HepG2 (cell line): ENCODE data around the gene NPHP4. TPM values are rescaled to one million over a fixed set of nuclear protein-coding genes. Genes with fewer than 3 reads are reported as not detected.

Experiments used
- ATAC-seq: fragments of 200-7000 bp; cut with Tn5 transposase; 3 replicates; pipeline ENCODE4 v1.9.1; 2020; ENCODE audit warnings: mild to moderate bottlenecking, moderate library complexity
- BruUV-seq: library from RNA; stranded (reverse); fragments of 400-500 nt; replicated peaks from 2 replicates; lab custom pipeline; 2021; lab: Mats Ljungman, UMichigan
- CTCF ChIA-PET: fragments of 300-600 bp; formaldehyde crosslinking; extraction: SDS; loops from one replicate; lab custom pipeline; 2021; ENCODE audit warnings: low total read pairs, inconsistent platforms, low intra/inter-chr PET ratio; lab: Yijun Ruan, JAX
- POLR2A ChIA-PET: fragments of 350-600 bp; sonication (Branson Sonifier 250); formaldehyde crosslinking; loops from one replicate; lab custom pipeline; 2020; ENCODE audit warnings: antibody characterized with exemption, inconsistent platforms; lab: Yijun Ruan, JAX
- DNase-seq: peaks from one replicate; pipeline ENCODE4 v3.0.0-alpha.2; 2015; ENCODE audit warnings: low spot score
- FAIRE-seq: peaks from 3 replicates; lab custom pipeline; 2011; peaks lifted over from hg19 to GRCh38; lab: Jason Lieb, UNC
- H2AFZ ChIP-seq: one replicate; pipeline ENCODE4 v1.6.1; 2011; ENCODE audit warnings: low read length, inconsistent platforms
- H3K27ac ChIP-seq: fragments of 300-600 bp; 3 replicates; pipeline ENCODE4 v1.8.0; 2011; ENCODE audit warnings: mixed run types, mild to moderate bottlenecking, mixed read lengths, low read length, inconsistent platforms; ENCODE audit not compliant: insufficient read depth; ENCODE audit errors: extremely low read length
- H3K27me3 ChIP-seq, 2 experiments: fragments of 200-600 bp in 1 of 2; 2 replicates in 1 of 2; 3 replicates in 1 of 2; pipeline versions ENCODE4 v1.6.0 to v1.8.0; 2011; ENCODE audit warnings: low read length in 2 of 2, mild to moderate bottlenecking in 2 of 2, moderate library complexity in 2 of 2, inconsistent platforms in 1 of 2; ENCODE audit not compliant: insufficient read depth in 2 of 2, control insufficient read depth in 1 of 2
- H3K36me3 ChIP-seq, 2 experiments: fragments of 200-600 bp in 1 of 2; replicated peaks in 1 of 2; 2 replicates in 1 of 2; 3 replicates in 1 of 2; pipeline versions ENCODE4 v1.5.1 to v1.8.0; 2011; ENCODE audit warnings: low read length in 2 of 2, inconsistent platforms in 1 of 2; ENCODE audit not compliant: insufficient read depth in 2 of 2, control insufficient read depth in 1 of 2
- H3K4me1 ChIP-seq: 2 replicates; pipeline ENCODE4 v1.5.1; 2012; ENCODE audit warnings: low read length, inconsistent platforms; ENCODE audit not compliant: insufficient read depth
- H3K4me2 ChIP-seq: 2 replicates; pipeline ENCODE4 v1.6.0; 2011; ENCODE audit warnings: low read depth, low read length, inconsistent platforms
- H3K4me3 ChIP-seq, 3 experiments: fragments of 200-600 bp in 1 of 3; sonication (generic), shearing (Covaris generic) in 1 of 3; replicated peaks in 1 of 3; 2 replicates each; pipeline ENCODE4 v1.5.1; 2011 to 2016; ENCODE audit warnings: low read length in 3 of 3, inconsistent platforms in 2 of 3, low read depth in 2 of 3, mild to moderate bottlenecking in 2 of 3, control low read depth in 1 of 3, mixed read lengths in 1 of 3; ENCODE audit not compliant: insufficient read depth in 1 of 3
- H3K79me2 ChIP-seq: one replicate; pipeline ENCODE4 v1.6.1; 2011; ENCODE audit warnings: low read length, inconsistent platforms; ENCODE audit not compliant: insufficient read depth
- H3K9ac ChIP-seq: 2 replicates; pipeline ENCODE4 v1.6.0; 2011; ENCODE audit warnings: mild to moderate bottlenecking, low read depth, low read length, inconsistent platforms; ENCODE audit not compliant: insufficient read depth
- H3K9me3 ChIP-seq: 2 replicates; pipeline ENCODE4 v1.5.1; 2012; ENCODE audit warnings: mild to moderate bottlenecking, low read length
- H4K20me1 ChIP-seq: 2 replicates; pipeline ENCODE4 v1.6.0; 2011; ENCODE audit warnings: inconsistent platforms, mild to moderate bottlenecking, low read length, moderate library complexity; ENCODE audit not compliant: insufficient read depth
- CBX2 ChIP-seq, 2 experiments: fragments of 200-600 bp in 1 of 2; sonication (generic); formaldehyde crosslinking in 1 of 2; IDR thresholded peaks; 2 replicates each; pipeline versions ENCODE4 v1.7.0 to v1.8.1; 2018 to 2022; ENCODE audit warnings: low read depth in 2 of 2, low read length in 1 of 2, mild to moderate bottlenecking in 1 of 2, missing genetic modification reagents in 1 of 2
- HNRNPH1 ChIP-seq: fragments of 200-400 bp; formaldehyde crosslinking; optimal IDR thresholded peaks from 2 replicates; pipeline ENCODE3; 2017; ENCODE audit warnings: mild to moderate bottlenecking, low read depth, low read length
- MTF2 ChIP-seq: sonication (generic); formaldehyde crosslinking; IDR thresholded peaks from 2 replicates; pipeline ENCODE4 v1.5.0; 2020; ENCODE audit warnings: missing genetic modification reagents, borderline replicate concordance
- NBN ChIP-seq: fragments of 450-650 bp; conservative IDR thresholded peaks from 2 replicates; pipeline ENCODE4 v1.6.1; 2017
- TAF15 ChIP-seq: fragments of 200-400 bp; formaldehyde crosslinking; IDR thresholded peaks from one replicate; pipeline ENCODE4 v1.6.1; 2018; ENCODE audit warnings: mild to moderate bottlenecking, low read depth, low read length; ENCODE audit not compliant: poor library complexity, severe bottlenecking
- TSC22D2 ChIP-seq: sonication (generic); formaldehyde crosslinking; IDR thresholded peaks from 2 replicates; pipeline ENCODE4 v1.5.1; 2020; ENCODE audit warnings: missing genetic modification reagents, mild to moderate bottlenecking, borderline replicate concordance
- ZBTB3 ChIP-seq: sonication (generic); formaldehyde crosslinking; IDR thresholded peaks from 2 replicates; pipeline ENCODE4 v1.4.0; 2020; ENCODE audit warnings: low read depth, mild to moderate bottlenecking, moderate library complexity, missing genetic modification reagents, borderline replicate concordance
- ZNF337 ChIP-seq: sonication (generic); formaldehyde crosslinking; IDR thresholded peaks from 2 replicates; pipeline ENCODE4 v1.5.1; 2020; ENCODE audit warnings: missing genetic modification reagents, low read depth, mild to moderate bottlenecking, borderline replicate concordance
- ZNF550 ChIP-seq: sonication (generic); formaldehyde crosslinking; IDR thresholded peaks from 2 replicates; pipeline ENCODE4 v1.4.0; 2020; ENCODE audit warnings: mild to moderate bottlenecking, missing genetic modification reagents, borderline replicate concordance
- ZNF790 ChIP-seq: sonication (generic); formaldehyde crosslinking; IDR thresholded peaks from 2 replicates; pipeline ENCODE4 v1.8.0; 2022; ENCODE audit warnings: missing genetic modification reagents, mild to moderate bottlenecking, borderline replicate concordance
- WGBS: methylation state at CpG from one replicate; pipeline ENCODE4 v1.1.6; 2017; ENCODE audit warnings: low lambda C conversion rate; 5-methylcytosine and 5-hydroxymethylcytosine counted together
- in situ Hi-C: cut with HindIII; loops from 2 replicates; pipeline ENCODE4 v1.10.0; 2017; ENCODE audit warnings: low pct_unique_long_range_greater_than_20kb; ENCODE audit not compliant: extremely low pct_ligation_motif_present
- intact Hi-C: fragments of 100-400 bp; cut with micrococcal nuclease; formaldehyde crosslinking; loops from one replicate; pipeline ENCODE4 v1.10.0; 2022; ENCODE audit not compliant: unreplicated experiment
- polyA plus RNA-seq, 8 experiments: library from polyadenylated mRNA; depleted of rRNA in 3 of 8; stranded (reverse) in 7 of 8; unstranded in 1 of 8; fragments of >200 nt; fragmentation: Illumina TruSeq in 4 of 8; extraction: Trizol in 4 of 8; gene quantifications; 2 replicates each; pipeline versions ENCODE4 v1.2.1 to v1.2.3, GENCODE V29; 2011 to 2016; ENCODE audit warnings: low read depth in 4 of 8, missing spikeins in 1 of 8, mixed read lengths in 1 of 8; ENCODE audit not compliant: insufficient read depth in 1 of 8
- total RNA-seq, 5 experiments: library from RNA; depleted of rRNA; stranded (reverse); fragments of >200 nt; fragmentation: Illumina TruSeq; extraction: Trizol; gene quantifications; 2 replicates each; pipeline ENCODE4 v1.2.3, GENCODE V29; 2016; ENCODE audit warnings: low read depth in 1 of 5
- TF ChIP-seq, protein P1 (sequence below): sonication (generic); formaldehyde crosslinking; IDR thresholded peaks from 2 replicates; pipeline ENCODE4 v1.9.0; 2022; ENCODE audit warnings: missing genetic modification reagents, mild to moderate bottlenecking, borderline replicate concordance
- TF ChIP-seq, protein P2 (sequence below): sonication (generic); formaldehyde crosslinking; IDR thresholded peaks from 2 replicates; pipeline ENCODE4 v1.4.0; 2020; ENCODE audit warnings: missing genetic modification reagents, borderline replicate concordance
- TF ChIP-seq, protein P3 (sequence below), 2 experiments: sonication (generic) in 1 of 2; formaldehyde crosslinking in 1 of 2; IDR thresholded peaks; 2 replicates each; pipeline versions ENCODE4 v1.5.1 to v1.6.1; 2011 to 2020; ENCODE audit warnings: borderline replicate concordance in 1 of 2, low read depth in 1 of 2, low read length in 1 of 2, mild to moderate bottlenecking in 1 of 2, missing genetic modification reagents in 1 of 2, moderate library complexity in 1 of 2

NPHP4 gene
- total and polyA plus RNA-seq, 2 of the 13 experiments (the other 11 are each of a cell fraction or from before 2014, with no cell fraction given): 4.4 to 6.8 TPM

DNA sequence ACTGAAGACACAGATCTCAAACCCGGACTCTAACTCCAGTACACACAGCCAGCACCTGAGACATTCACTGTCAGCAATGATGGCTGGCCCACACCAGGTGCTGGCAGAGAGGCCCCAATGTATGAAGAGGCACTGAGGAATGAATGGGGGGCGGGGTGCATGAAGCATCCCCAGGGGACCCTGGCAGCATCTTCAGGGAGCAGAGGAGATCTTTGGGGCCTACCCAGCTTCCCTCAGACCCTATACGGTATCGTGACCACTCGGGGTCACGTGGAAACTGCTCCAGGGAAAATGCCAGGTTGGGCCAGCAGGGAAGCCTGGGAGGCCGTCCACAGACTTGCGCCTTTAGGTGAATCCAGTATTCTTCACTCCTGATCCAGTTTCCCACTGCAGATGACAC, 84.3 kb downstream of the NPHP4 start:
- H3K9me3 ChIP-seq: no peaks in the 10 kb centered on the region
- ChIA-PET CTCF (no interaction called here), POLR2A (no interaction called here)
- ATAC-seq (no peak), DNase-seq (no peak), FAIRE-seq (no peak)
- no peaks in the 10 kb centered on the region for H3K79me2 ChIP-seq
- 96% methylated on average over 4 of the region's 8 CpGs for WGBS
- no peak overlapping the region for H3K4me2 ChIP-seq
- no peak overlapping the region for H2AFZ ChIP-seq
- no peak overlapping the region for H3K27ac ChIP-seq
- BruUV-seq: no TSS peak
- H4K20me1 ChIP-seq: no peaks in the 10 kb centered on the region
- TF ChIP-seq, protein P1, sequence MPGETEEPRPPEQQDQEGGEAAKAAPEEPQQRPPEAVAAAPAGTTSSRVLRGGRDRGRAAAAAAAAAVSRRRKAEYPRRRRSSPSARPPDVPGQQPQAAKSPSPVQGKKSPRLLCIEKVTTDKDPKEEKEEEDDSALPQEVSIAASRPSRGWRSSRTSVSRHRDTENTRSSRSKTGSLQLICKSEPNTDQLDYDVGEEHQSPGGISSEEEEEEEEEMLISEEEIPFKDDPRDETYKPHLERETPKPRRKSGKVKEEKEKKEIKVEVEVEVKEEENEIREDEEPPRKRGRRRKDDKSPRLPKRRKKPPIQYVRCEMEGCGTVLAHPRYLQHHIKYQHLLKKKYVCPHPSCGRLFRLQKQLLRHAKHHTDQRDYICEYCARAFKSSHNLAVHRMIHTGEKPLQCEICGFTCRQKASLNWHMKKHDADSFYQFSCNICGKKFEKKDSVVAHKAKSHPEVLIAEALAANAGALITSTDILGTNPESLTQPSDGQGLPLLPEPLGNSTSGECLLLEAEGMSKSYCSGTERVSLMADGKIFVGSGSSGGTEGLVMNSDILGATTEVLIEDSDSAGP (CRISPR knock-in tag): no peak
- TF ChIP-seq ZNF790 (no peak), ZBTB3 (CRISPR knock-in tag) (no peak), MTF2 (CRISPR knock-in tag) (no peak), TSC22D2 (CRISPR knock-in tag) (no peak), CBX2 (IDR thresholded peaks at IDR 0.05; ENCODE audit: low read depth, low read length) (no peak), CBX2 (CRISPR knock-in tag; IDR thresholded peaks at IDR 0.05; ENCODE audit: low read depth) (no peak), NBN (no peak), TAF15 (no peak), ZNF550 (CRISPR knock-in tag) (no peak), ZNF337 (CRISPR knock-in tag) (no peak), HNRNPH1 (no peak)
- TF ChIP-seq, protein P2, sequence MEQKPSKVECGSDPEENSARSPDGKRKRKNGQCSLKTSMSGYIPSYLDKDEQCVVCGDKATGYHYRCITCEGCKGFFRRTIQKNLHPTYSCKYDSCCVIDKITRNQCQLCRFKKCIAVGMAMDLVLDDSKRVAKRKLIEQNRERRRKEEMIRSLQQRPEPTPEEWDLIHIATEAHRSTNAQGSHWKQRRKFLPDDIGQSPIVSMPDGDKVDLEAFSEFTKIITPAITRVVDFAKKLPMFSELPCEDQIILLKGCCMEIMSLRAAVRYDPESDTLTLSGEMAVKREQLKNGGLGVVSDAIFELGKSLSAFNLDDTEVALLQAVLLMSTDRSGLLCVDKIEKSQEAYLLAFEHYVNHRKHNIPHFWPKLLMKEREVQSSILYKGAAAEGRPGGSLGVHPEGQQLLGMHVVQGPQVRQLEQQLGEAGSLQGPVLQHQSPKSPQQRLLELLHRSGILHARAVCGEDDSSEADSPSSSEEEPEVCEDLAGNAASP (CRISPR knock-in tag): no peak
- TF ChIP-seq, protein P3, sequence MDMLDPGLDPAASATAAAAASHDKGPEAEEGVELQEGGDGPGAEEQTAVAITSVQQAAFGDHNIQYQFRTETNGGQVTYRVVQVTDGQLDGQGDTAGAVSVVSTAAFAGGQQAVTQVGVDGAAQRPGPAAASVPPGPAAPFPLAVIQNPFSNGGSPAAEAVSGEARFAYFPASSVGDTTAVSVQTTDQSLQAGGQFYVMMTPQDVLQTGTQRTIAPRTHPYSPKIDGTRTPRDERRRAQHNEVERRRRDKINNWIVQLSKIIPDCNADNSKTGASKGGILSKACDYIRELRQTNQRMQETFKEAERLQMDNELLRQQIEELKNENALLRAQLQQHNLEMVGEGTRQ (IDR thresholded peaks at IDR 0.05; ENCODE audit: low read depth, low read length): no peak
- TF ChIP-seq, protein P3 (CRISPR knock-in tag; IDR thresholded peaks at IDR 0.05; ENCODE audit: borderline replicate concordance): no peak
- H3K9ac ChIP-seq: no peak overlapping the region
- in situ Hi-C loops: no loop called here
- H3K36me3 ChIP-seq: peaks cover 5 to 47% of the 10 kb centered on the region in 2 experiments
- H3K4me1 ChIP-seq: no peaks in the 10 kb centered on the region
- H3K27me3 ChIP-seq: no peaks in the 10 kb centered on the region
- intact Hi-C loops: no loop called here
- H3K4me3 ChIP-seq: no peak overlapping the region
